B cell (primary cell): ENCODE measurements around the gene ETNPPL. TPM values are rescaled to one million over a fixed set of nuclear protein-coding genes. Genes with fewer than 3 reads are reported as not detected.

ENCODE experiments used
- ATAC-seq: fragments of 200-7000 bp; cut with Tn5 transposase; one replicate; pipeline ENCODE4 v1.10.0; 2021; ENCODE audit warnings: low read depth, mild to moderate bottlenecking, moderate number of reproducible peaks, moderate library complexity
- CTCF ChIA-PET: fragments of 350-600 bp; sonication (Branson Sonifier 250); formaldehyde crosslinking; loops from one replicate; lab custom pipeline; 2021; ENCODE audit warnings: antibody characterized with exemption, inconsistent platforms; lab: Charles Lee
- POLR2A ChIA-PET: fragments of 350-600 bp; sonication (Branson Sonifier 250); formaldehyde crosslinking; loops from one replicate; lab custom pipeline; 2021; ENCODE audit warnings: antibody characterized with exemption; lab: Charles Lee
- DNase-seq: peaks from one replicate; pipeline ENCODE4 v3.0.0; 2013
- H2AFZ ChIP-seq: 2 replicates; pipeline ENCODE4 v1.6.1; 2012; ENCODE audit warnings: mild to moderate bottlenecking, low read depth, low read length; ENCODE audit not compliant: insufficient read depth, poor library complexity, severe bottlenecking
- H3K27ac ChIP-seq, 2 donors: 1 replicate in 1 of 2; 2 replicates in 1 of 2; pipeline ENCODE4 v1.5.1; 2012 to 2013; ENCODE audit warnings: low read length in 2 of 2, mild to moderate bottlenecking in 2 of 2, moderate library complexity in 1 of 2
- H3K27me3 ChIP-seq, 4 experiments: fragments of 200-600 bp in 1 of 4; sonication (generic) in 1 of 4; replicated peaks in 1 of 4; 1 replicate in 2 of 4; 2 replicates in 2 of 4; pipeline versions ENCODE4 v1.6.1 to v1.7.0; 2013 to 2016; ENCODE audit warnings: low read length in 3 of 4, mild to moderate bottlenecking in 2 of 4, mixed read lengths in 1 of 4, moderate library complexity in 1 of 4; ENCODE audit not compliant: insufficient read depth in 4 of 4, control insufficient read depth in 3 of 4; ENCODE audit errors: control extremely low read depth in 1 of 4
- H3K36me3 ChIP-seq, 2 experiments: replicated peaks in 1 of 2; 1 replicate in 1 of 2; 2 replicates in 1 of 2; pipeline versions ENCODE4 v1.6.1 to v1.7.1; 2013; ENCODE audit warnings: low read length in 1 of 2; ENCODE audit not compliant: insufficient read depth in 2 of 2, control insufficient read depth in 1 of 2; ENCODE audit errors: control extremely low read depth in 1 of 2, extremely low read depth in 1 of 2
- H3K4me1 ChIP-seq, 2 donors: fragments of 200-600 bp in 1 of 2; sonication (generic) in 1 of 2; 1 replicate in 1 of 2; 2 replicates in 1 of 2; pipeline versions ENCODE4 v1.5.1 to v1.6.1; 2013 to 2017; ENCODE audit warnings: low read length in 2 of 2; ENCODE audit not compliant: control insufficient read depth in 2 of 2, insufficient read depth in 2 of 2
- H3K4me2 ChIP-seq: replicated peaks from 2 replicates; pipeline ENCODE3; 2012; ENCODE audit warnings: mild to moderate bottlenecking, low read depth, low read length; ENCODE audit not compliant: poor library complexity, severe bottlenecking
- H3K4me3 ChIP-seq, 5 experiments: fragments of 200-600 bp in 1 of 5; sonication (generic) in 1 of 5; 1 replicate in 3 of 5; 2 replicates in 2 of 5; pipeline versions ENCODE4 v1.5.1 to v1.7.0; 2011 to 2016; ENCODE audit warnings: low read length in 4 of 5, mild to moderate bottlenecking in 4 of 5, low read depth in 2 of 5, control low read depth in 1 of 5, moderate library complexity in 1 of 5; ENCODE audit not compliant: insufficient read depth in 1 of 5; ENCODE audit errors: control extremely low read depth in 1 of 5, extremely low read depth in 1 of 5
- H3K79me2 ChIP-seq: fragments of 200-600 bp; sonication (generic); one replicate; pipeline ENCODE4 v1.6.0; 2016; ENCODE audit warnings: low read length; ENCODE audit not compliant: control insufficient read depth, insufficient read depth
- H3K9ac ChIP-seq: fragments of 200-600 bp; sonication (generic); 2 replicates; pipeline ENCODE4 v1.6.1; 2017; ENCODE audit warnings: mild to moderate bottlenecking, low read length, moderate library complexity
- H3K9me3 ChIP-seq, 3 donors: one replicate each; pipeline versions ENCODE4 v1.6.1 to v1.7.1; 2013; ENCODE audit warnings: low read length in 2 of 3; ENCODE audit not compliant: control insufficient read depth in 2 of 3, insufficient read depth in 1 of 3; ENCODE audit errors: control extremely low read depth in 1 of 3
- H4K20me1 ChIP-seq: 2 replicates; pipeline ENCODE4 v1.6.0; 2012; ENCODE audit warnings: mild to moderate bottlenecking, low read length; ENCODE audit not compliant: insufficient read depth, control insufficient read depth, poor library complexity, severe bottlenecking
- H3K27ac Mint-ChIP-seq: one replicate; pipeline ENCODE4 v1.8.0; 2021; ENCODE audit warnings: mixed read lengths
- H3K27me3 Mint-ChIP-seq: one replicate; pipeline ENCODE4 v1.8.0; 2021; ENCODE audit warnings: mixed read lengths
- H3K4me1 Mint-ChIP-seq: one replicate; pipeline ENCODE4 v1.8.0; 2021; ENCODE audit warnings: mixed read lengths
- H3K4me3 Mint-ChIP-seq: one replicate; pipeline ENCODE4 v1.8.0; 2021; ENCODE audit warnings: mixed read lengths
- H3K9me3 Mint-ChIP-seq: one replicate; pipeline ENCODE4 v1.8.0; 2022; ENCODE audit warnings: mixed read lengths; ENCODE audit not compliant: insufficient read depth
- EZH2 ChIP-seq: IDR thresholded peaks from 2 replicates; pipeline ENCODE4 v1.6.1; 2012; ENCODE audit warnings: borderline replicate concordance, low read depth, mild to moderate bottlenecking, moderate library complexity, low read length; ENCODE audit not compliant: insufficient read depth, poor library complexity, severe bottlenecking
- WGBS: methylation state at CpG from one replicate; pipeline ENCODE4 v1.1.5; 2013; ENCODE audit warnings: missing lambda C conversion rate; ENCODE audit not compliant: insufficient coverage; 5-methylcytosine and 5-hydroxymethylcytosine counted together
- intact Hi-C: fragments of 100-400 bp; cut with micrococcal nuclease; formaldehyde crosslinking; loops from one replicate; pipeline ENCODE4 v1.10.0; 2022
- polyA plus RNA-seq: library from polyadenylated mRNA; depleted of rRNA; stranded (reverse); fragments of >200 nt; gene quantifications from 2 replicates; pipeline ENCODE4 v1.2.3, GENCODE V29; 2012
- total RNA-seq, 2 donors: library from RNA; stranded (reverse); fragments of 120-200 nt in 1 of 2; gene quantifications; 1 replicate in 1 of 2; 2 replicates in 1 of 2; pipeline versions ENCODE4 v1.2.3 to v1.2.4, GENCODE V29; 2013 to 2022
- TF ChIP-seq, protein P1 (sequence below): fragments of 200-600 bp; IDR thresholded peaks from one replicate; pipeline ENCODE4 v1.8.0; 2022; ENCODE audit warnings: antibody characterized with exemption, mild to moderate bottlenecking

Gene ETNPPL
- total and polyA plus RNA-seq, 2 donors (not counting 1 experiment from before 2014, with no cell fraction given), result not detected

DNA sequence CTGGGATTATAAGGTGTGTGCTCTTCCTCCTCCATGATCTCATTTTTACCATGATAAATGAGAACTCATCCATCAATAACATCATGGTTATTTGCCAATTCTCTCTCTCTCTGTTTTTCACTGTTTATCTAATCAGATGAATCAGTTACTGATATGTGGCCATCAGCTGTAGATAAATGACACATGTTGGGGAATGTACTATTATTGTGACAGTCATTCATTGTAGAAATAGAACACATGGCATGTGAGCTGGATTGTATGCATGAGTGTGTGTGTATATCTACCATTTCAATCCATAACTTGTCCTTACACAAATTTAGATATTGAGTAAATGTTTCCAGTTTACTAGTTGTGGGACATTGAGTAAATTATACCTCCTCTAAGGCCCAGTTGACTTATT, 59.5 kb downstream of the ETNPPL start:
- ChIA-PET POLR2A (no interaction called here), CTCF (no interaction called here)
- Mint-ChIP-seq H3K9me3 (no peaks in the 10 kb centered on the region), H3K27me3 (peaks cover 12% of the 10 kb centered on the region), H3K4me1 (no peaks in the 10 kb centered on the region), H3K27ac (no peak overlapping the region), H3K4me3 (no peak overlapping the region)
- Histone ChIP-seq H2AFZ (no peak overlapping the region), H3K9ac (no peak overlapping the region), H3K27ac (no peak overlapping the region), H3K79me2 (no peaks in the 10 kb centered on the region), H4K20me1 (no peaks in the 10 kb centered on the region), H3K36me3 (no peaks in the 10 kb centered on the region), H3K4me3 (no peak overlapping the region), H3K27me3 (no peaks in the 10 kb centered on the region), H3K9me3 (no peaks in the 10 kb centered on the region), H3K4me2 (no peak overlapping the region), H3K4me1 (no peaks in the 10 kb centered on the region)
- intact Hi-C loops, result no loop called here
- ATAC-seq (no peak), DNase-seq (no peak)
- TF ChIP-seq EZH2, result no peak
- TF ChIP-seq, protein P1, sequence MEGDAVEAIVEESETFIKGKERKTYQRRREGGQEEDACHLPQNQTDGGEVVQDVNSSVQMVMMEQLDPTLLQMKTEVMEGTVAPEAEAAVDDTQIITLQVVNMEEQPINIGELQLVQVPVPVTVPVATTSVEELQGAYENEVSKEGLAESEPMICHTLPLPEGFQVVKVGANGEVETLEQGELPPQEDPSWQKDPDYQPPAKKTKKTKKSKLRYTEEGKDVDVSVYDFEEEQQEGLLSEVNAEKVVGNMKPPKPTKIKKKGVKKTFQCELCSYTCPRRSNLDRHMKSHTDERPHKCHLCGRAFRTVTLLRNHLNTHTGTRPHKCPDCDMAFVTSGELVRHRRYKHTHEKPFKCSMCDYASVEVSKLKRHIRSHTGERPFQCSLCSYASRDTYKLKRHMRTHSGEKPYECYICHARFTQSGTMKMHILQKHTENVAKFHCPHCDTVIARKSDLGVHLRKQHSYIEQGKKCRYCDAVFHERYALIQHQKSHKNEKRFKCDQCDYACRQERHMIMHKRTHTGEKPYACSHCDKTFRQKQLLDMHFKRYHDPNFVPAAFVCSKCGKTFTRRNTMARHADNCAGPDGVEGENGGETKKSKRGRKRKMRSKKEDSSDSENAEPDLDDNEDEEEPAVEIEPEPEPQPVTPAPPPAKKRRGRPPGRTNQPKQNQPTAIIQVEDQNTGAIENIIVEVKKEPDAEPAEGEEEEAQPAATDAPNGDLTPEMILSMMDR, result no peak

DNA sequence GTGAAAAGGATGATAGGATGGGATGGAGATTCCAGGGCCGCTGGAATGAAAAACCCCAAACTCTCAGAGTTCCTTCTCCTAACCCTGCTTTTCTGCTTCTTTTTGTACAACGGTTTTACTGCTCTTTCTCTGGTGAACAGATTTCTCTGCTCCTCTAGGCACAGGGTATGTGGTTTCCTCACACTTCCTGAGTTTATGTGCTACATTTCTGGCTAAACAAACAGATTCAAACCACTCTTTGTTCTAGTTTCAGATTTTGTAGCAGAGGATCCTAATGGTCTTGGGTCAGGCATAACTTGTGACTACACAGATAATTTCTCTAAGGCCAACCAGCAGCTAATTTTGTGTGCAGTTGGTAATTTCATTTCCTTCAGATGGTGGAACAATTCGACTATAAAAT, 59.9 kb downstream of the ETNPPL start:
- no peak overlapping the region for H3K4me3 ChIP-seq
- H3K27me3 ChIP-seq, result no peaks in the 10 kb centered on the region
- ATAC-seq (no peak), DNase-seq (no peak)
- Mint-ChIP-seq H3K4me3 (no peak overlapping the region), H3K27me3 (peaks cover 12% of the 10 kb centered on the region), H3K4me1 (no peaks in the 10 kb centered on the region), H3K9me3 (no peaks in the 10 kb centered on the region), H3K27ac (no peak overlapping the region)
- H3K9me3 ChIP-seq, result no peaks in the 10 kb centered on the region
- intact Hi-C loops, result no loop called here
- no peaks in the 10 kb centered on the region for H3K36me3 ChIP-seq
- H2AFZ ChIP-seq, result no peak overlapping the region
- H3K4me1 ChIP-seq, result no peaks in the 10 kb centered on the region
- no peak overlapping the region for H3K27ac ChIP-seq
- no peaks in the 10 kb centered on the region for H4K20me1 ChIP-seq
- ChIA-PET CTCF (no interaction called here), POLR2A (no interaction called here)
- no peaks in the 10 kb centered on the region for H3K79me2 ChIP-seq
- H3K4me2 ChIP-seq, result no peak overlapping the region
- TF ChIP-seq EZH2, result no peak
- TF ChIP-seq, protein P1, result no peak
- H3K9ac ChIP-seq, result no peak overlapping the region
- WGBS, result no CpG with 5 or more reads among the region's 3 CpGs
